Middle frontal gyrus (tissue), 1 donor: Measurements from ENCODE around the gene SLC9A7.

Source experiments
- DNase-seq: peaks from one replicate; pipeline ENCODE4 v3.0.0-alpha.2; 2015; ENCODE audit warnings: low spot score; ENCODE audit errors: extremely low spot score

Gene SLC9A7

GRCh38 chrX:46653482-46653881, 105.4 kb downstream of the SLC9A7 start:
- DNase-seq: no peak

GRCh38 chrX:46649421-46650260, 109.3 kb downstream of the SLC9A7 start:
- no peak for DNase-seq

DNA sequence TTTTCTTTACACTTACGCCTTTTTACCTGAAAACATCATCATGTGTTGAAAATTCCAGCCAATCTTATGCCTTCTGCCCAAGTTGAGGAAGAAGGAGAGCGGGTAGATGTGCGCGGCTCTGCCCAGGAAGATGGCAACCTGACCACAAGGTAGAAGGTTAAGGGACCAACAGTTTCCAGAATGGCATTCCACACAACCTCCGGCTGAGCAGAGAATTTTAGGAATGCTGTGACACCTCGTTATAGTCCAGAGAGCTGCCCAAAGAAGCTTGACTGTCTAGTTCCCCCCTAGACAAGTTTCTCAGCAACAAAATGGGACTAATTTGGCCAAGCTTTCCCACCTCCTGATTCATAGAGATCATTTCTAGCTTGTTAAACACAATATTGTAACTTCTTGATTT, 110.3 kb downstream of the SLC9A7 start:
- no peak for DNase-seq

DNA sequence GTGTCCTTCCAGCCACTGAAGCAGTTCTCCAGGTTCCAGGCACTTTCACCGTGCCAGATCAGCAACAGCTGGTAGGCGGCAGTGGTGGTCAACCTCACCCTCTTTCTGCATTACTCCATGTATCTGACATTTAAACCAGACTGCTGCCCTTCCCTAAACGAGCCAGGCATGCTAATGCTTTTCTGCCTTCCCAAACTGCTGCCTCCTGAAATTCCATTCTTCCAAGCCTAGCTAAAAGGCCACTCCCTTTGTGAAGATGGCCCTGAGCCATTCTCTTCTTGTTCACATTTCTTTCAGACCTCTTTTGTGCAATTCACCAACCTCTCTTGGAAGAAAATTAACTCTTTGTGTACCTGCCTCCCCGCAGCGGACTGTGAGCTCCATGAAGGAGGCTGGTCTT, 111.7 kb downstream of the SLC9A7 start:
- DNase-seq: no peak

DNA sequence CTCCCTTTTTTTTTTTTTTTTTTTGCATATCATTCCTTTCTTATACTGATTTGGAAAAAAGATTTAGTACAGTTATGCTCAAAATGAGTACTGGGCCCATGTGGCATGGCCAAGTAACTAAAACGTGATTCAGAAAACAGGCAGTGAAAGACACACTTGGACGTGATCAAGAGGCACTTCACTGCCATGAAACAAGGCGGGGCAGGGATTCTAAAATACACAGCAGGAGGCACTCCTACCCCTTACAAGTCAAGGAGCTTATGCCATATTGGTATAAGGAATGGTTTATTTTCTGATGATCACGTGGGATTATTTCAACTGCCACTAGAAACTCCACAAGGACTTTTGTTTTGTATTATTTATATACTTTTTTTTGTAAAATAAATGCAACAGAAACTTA, 113.3 kb downstream of the SLC9A7 start:
- DNase-seq: no peak

DNA sequence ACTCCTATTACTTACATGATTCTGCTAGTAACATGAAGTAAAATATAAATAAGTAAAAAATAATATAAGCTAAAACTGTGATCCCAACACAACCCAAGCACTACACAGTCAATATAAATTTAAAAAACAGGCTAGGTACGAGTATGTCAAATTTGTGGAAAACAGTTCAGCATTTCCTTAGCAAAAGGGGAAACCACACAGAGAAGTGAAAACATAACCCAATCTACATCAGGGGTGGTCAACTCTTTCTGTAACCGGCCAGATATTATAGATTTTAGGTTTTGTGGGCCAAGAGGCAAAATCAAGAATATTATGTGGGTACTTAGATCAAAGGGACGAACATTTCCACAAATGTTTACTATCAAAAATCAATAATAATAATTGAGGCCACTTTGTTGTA, 115.3 kb downstream of the SLC9A7 start:
- no peak for DNase-seq

GRCh38 chrX:46642145-46642544, 116.8 kb downstream of the SLC9A7 start:
- DNase-seq: no peak

GRCh38 chrX:46637938-46638337, 121.0 kb downstream of the SLC9A7 start:
- no peak for DNase-seq

- DNase-seq: no peak
These were observed 122.7 kb downstream of the SLC9A7 start for GRCh38 chrX:46636223-46636622.

- no peak for DNase-seq
These were observed 123.7 kb downstream of the SLC9A7 start for GRCh38 chrX:46635186-46635585.

DNA sequence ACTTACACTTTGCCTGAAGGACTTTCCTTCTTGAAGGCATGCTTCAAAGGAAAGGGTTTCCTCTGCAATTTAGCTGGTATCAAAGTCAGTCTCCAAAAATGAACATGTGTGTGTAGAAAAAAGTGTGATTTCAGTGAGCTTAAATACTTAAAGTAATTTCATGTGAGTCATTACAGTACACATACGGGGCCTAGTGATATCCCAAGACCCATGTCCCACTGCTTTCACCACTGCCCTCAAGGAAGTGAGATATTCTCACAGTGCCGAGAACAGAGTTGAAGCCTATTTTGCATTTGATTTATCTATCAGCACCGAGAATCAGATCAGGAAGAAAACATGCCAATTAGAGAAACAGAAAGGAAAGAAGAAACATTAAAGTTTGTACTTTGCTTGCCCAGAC, 124.3 kb downstream of the SLC9A7 start:
- DNase-seq: no peak

- DNase-seq: no peak
These were observed 128.8 kb downstream of the SLC9A7 start for GRCh38 chrX:46630141-46630540.

DNA sequence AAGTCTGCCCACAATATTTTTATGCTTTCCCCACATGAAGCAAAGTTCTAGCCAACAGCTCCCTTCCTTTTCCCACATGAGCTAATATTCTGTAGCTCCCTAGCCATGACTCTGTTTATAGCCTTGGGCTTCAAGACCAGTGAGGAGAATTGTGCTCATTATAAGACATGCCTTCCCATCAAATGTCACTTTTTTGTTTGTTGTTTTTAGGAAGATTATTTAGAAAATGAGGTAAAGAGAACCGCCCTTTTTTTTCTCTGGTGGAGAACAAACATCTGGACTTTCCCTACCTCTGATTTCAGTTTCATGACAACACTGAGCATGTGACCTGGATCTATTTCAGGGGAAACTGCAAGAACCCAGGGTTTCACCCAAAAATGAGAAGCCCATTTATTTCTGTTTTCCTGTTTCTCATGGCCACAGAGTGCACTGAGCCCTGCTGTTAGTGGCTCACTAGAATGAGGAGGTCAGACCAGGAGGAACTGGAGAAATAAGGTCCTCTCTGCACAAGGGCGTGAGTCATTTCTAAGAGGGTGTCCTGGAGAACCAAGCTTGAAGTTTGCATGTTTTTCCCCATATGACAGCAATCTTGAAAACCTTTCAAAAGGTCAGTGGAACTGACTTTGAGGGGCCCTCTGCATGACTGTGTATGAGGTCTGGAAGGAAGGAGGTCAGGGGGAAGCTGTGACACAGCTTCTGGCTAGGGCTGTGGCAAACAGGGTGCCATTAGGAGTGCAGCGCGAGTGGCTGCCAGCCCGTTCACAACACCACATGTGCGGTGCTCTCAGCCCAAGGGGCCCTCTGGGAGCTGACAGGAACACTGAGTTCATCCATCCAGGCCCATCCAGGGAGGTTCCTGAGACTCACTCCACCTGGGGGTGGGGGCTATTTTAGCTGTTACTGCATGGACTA, 130.2 kb downstream of the SLC9A7 start:
- no peak for DNase-seq

- DNase-seq: no peak
These were observed 131.1 kb downstream of the SLC9A7 start for GRCh38 chrX:46627711-46628419.

DNA sequence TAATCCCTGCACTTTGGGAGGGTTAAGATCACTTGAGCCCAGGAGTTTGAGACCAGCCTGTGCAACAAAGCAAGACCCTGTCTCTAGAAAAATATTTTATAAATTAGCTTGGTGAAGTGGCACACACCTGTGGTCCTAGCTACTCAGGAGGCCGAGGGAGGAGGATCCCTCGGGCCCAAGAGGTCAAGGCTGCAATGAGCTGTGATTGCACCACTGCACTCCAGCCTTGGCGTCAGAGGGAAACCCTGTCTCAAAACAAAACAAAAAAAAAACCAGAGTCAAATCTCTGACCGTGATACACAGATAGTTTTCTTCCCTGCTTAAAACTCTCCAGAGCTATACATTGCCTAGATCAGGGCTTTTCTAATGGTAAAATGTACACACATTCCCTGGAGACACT, 131.9 kb downstream of the SLC9A7 start:
- DNase-seq: no peak

DNA sequence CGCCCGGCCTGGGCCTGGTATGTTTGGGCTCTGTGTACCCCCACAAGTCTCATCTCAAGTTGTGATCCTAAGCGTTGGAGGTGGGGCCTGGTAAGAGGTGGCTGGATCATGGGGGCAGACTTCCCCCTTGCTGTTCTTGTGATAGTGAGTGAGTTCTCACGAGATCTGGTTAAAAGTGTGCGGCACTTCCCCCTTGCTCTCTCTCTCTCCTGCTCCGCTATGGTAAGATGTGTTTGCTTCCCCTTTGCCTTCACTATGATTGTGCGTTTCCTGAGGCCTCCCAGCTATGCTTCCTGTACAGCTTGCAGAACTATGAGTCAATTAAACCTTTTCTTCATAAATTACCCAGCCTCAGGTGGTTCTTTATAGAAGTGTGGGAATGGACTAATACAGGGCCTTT, 132.4 kb downstream of the SLC9A7 start:
- no peak for DNase-seq

DNA sequence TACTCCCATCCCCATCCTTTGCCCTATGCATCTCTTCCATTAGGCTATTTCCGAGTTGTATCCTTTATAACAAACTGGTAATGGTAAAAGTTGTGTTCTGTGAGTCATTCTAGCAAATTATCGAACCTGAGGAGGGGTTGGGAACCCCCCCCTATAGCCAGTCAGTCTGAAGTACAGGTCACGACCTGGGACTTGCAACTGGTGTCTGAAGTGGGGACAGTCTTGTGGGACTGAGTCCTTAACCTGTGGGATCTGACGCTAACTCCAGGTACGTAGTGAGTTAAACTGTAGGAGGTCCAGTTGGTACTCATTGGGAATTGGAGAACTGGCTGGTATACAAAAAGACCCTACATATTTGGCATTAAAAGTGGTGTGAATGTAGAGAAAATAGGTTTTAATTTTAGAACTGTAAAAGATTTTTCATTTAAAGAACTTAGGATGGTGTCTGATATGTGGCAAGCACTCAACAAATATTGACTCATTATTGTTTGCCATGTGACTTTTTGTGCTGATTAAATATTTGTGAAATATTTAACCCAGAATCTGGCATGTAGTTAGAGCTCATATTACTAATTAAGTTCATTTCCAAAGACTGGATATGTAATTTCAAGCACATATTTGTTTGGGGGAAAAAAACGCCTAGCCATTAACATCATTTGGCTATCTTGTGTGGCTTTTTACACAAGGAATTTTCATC, 134.7 kb downstream of the SLC9A7 start:
- DNase-seq: no peak

DNA sequence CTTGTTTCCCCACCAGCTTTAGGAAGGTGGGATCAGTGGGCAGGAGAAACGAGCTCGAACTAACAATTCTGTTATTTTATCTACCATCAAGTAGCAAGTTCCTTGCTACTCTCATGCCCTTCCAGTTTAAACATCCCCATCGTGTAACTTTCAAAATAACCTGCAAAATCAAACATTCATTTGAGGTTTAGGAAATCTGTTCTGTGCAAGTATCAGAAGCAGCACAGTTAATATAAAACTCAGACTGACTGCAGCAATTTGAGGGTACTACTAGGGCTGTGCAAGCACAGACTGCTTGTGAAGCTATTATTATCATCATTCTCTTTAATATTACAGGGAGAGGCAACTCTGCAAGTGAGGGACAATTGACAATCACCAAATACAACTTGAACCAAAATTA, 137.3 kb downstream of the SLC9A7 start:
- no peak for DNase-seq

GRCh38 chrX:46620505-46620904, 138.4 kb downstream of the SLC9A7 start:
- no peak for DNase-seq

DNA sequence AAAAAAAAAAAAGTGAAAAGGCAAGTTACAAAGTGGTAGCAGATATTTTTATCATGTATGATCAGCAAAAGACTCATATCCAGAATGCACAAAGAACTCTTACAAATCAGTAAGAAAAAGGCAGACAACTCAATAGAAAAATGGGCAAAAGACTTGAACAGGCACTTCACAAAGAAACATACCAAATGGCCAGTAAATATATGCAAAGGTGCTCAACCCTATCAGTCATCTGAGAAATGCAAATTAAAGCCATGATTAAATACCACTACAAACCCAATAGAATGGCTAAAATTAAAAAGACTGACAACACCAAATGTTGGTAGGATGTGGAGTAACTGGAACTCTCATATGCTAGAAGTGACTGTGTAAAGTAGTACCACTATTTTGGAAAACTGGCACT, 140.0 kb downstream of the SLC9A7 start:
- DNase-seq: no peak

DNA sequence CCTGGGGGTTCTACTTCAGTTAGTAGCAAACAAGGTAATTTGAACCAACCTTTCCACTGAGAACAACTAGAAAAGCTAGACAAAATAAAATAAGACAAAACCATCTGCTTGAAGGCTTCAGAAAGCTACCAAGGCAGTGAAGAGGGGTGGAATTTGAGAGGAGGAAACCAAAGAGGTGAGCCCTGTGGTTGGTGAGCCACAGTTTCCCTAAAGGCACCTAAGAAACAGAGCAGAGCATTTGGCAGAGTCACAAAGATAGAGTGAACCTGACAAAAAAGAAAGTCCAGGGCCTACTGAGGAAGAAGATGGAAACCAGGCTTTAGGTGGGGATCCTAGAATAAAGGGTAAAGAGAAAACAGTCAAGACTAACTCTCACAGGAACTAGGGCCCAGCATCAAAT, 141.0 kb downstream of the SLC9A7 start:
- DNase-seq: no peak
